D721Med (cell line): Measurements from ENCODE around the gene FOXO1.

ENCODE experiments used
- DNase-seq: peaks from one replicate; pipeline ENCODE4 v3.0.0; 2011; ENCODE audit warnings: low spot score; ENCODE audit not compliant: insufficient read length
- FAIRE-seq: peaks from 2 replicates; lab custom pipeline; 2011; peaks lifted over from hg19 to GRCh38; lab: Jason Lieb, UNC
- CTCF ChIP-seq: IDR thresholded peaks from 2 replicates; pipeline ENCODE4 v1.5.1; 2012; ENCODE audit warnings: mild to moderate bottlenecking, control low read depth; ENCODE audit not compliant: insufficient read depth; ENCODE audit errors: missing control alignments

The FOXO1 gene

GRCh38 chr13:40635315-40635995 is 31.0 kb downstream of the FOXO1 start:
- FAIRE-seq (no peak), DNase-seq (no peak)
- TF ChIP-seq CTCF, result no peak

- DNase-seq (no peak), FAIRE-seq (no peak)
- TF ChIP-seq CTCF, result no peak
Observed at GRCh38 chr13:40632915-40633314, 33.5 kb downstream of the FOXO1 start.

GRCh38 chr13:40631605-40632004 is 34.8 kb downstream of the FOXO1 start:
- no peak for FAIRE-seq
- DNase-seq, result no peak
- no peak for TF ChIP-seq CTCF

DNA sequence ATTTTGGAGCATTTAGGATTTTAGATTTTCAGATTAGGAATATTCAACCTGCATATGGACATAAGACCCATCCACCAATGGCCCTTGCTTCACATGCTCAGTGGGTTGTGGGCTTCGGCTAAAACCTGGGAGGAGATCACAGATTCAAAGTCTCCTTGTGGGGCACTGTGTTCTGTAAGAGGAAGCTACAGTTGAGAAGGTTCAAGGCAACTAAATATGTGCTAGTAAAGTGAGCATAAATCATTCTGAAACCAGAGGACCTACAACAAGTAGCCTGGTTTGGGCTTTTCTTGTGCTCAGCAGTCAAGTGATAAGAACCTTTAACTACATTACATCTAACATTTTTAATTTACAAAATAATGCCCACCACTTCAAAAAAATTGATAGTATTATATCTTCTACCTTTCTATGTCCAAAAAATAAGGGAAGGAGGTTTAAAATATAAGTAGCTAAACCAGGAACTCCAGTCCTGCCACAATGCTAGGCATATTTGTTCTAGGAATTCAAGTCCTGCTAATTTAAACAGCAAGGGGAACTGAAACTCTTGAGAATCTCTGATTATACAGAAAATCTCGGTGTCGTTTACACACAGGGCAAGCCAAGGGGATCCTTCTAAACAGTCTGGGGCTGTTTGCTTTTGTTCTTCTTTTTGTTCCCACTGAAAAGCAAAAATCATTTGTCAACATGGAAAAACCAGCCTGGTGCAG is 36.6 kb downstream of the FOXO1 start:
- no peak for TF ChIP-seq CTCF
- DNase-seq, result no peak
- no peak for FAIRE-seq

- FAIRE-seq (no peak), DNase-seq (no peak)
- no peak for TF ChIP-seq CTCF
Observed at GRCh38 chr13:40626977-40627376, 39.5 kb downstream of the FOXO1 start.

DNA sequence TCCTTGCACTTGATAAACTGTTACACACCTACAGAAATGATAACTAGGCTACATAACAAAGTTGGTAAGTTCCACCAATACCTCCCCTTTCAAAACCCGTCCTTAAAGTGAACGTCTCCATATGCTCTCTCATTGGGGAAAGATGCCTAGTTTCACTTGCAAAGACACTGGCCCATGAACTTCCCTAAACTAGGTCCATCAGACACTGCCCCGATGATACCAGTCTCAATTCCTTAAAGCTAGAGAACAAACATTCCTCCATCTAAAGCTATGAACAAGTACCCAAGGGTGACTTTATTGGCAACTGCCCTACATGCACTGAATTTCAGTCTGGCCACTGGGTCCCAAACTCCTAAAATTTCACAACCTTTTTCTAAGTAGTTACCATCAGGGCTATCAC is 39.9 kb downstream of the FOXO1 start:
- DNase-seq (no peak), FAIRE-seq (no peak)
- no peak for TF ChIP-seq CTCF

GRCh38 chr13:40624986-40625385 is 41.5 kb downstream of the FOXO1 start:
- TF ChIP-seq CTCF, result no peak
- FAIRE-seq, result no peak
- no peak for DNase-seq
